ENCODE data around the gene LEFTY1.

The LEFTY1 gene

GRCh38 chr1:225873281-225873850 is 15.6 kb downstream of the LEFTY1 start:
- H3K9ac ChIP-seq (ENCODE audit: low read length in 5 of 5), result no peak overlapping the region
- no peaks in the 10 kb centered on the region for H3K27me3 ChIP-seq (ENCODE audit: control insufficient read depth in 5 of 5, insufficient read depth in 4 of 5, low read length in 5 of 5)
- H3K27ac ChIP-seq (ENCODE audit: low read depth, low read length), result no peak overlapping the region
- peaks cover 4 to 85% (median 66%) of the 10 kb centered on the region in 5 donors for H3K36me3 ChIP-seq (ENCODE audit: control insufficient read depth in 5 of 5, insufficient read depth in 5 of 5, low read length in 5 of 5)
- H3K9me3 ChIP-seq (ENCODE audit: control insufficient read depth in 5 of 5, low read length in 5 of 5), result no peaks in the 10 kb centered on the region
- H3K4me3 ChIP-seq (ENCODE audit: low read depth in 1 of 5, low read length in 5 of 5), result no peak overlapping the region
- H3K4me1 ChIP-seq (ENCODE audit: control insufficient read depth in 5 of 5, insufficient read depth in 5 of 5, low read length in 5 of 5), result peaks cover 12 to 21% (median 16%) of the 10 kb centered on the region in 5 donors

GRCh38 chr1:225872075-225872430 is 16.9 kb downstream of the LEFTY1 start:
- Histone ChIP-seq H3K27me3 (ENCODE audit: control insufficient read depth in 5 of 5, insufficient read depth in 4 of 5, low read length in 5 of 5) (no peaks in the 10 kb centered on the region), H3K27ac (ENCODE audit: low read depth, low read length) (no peak overlapping the region), H3K4me1 (ENCODE audit: control insufficient read depth in 5 of 5, insufficient read depth in 5 of 5, low read length in 5 of 5) (peaks cover 0 to 8% (median 3%) of the 10 kb centered on the region in 5 donors), H3K9ac (ENCODE audit: low read length in 5 of 5) (no peak overlapping the region), H3K9me3 (ENCODE audit: control insufficient read depth in 5 of 5, low read length in 5 of 5) (no peaks in the 10 kb centered on the region), H3K36me3 (ENCODE audit: control insufficient read depth in 5 of 5, insufficient read depth in 5 of 5, low read length in 5 of 5) (peaks cover 7 to 91% (median 75%) of the 10 kb centered on the region in 5 donors), H3K4me3 (ENCODE audit: low read depth in 1 of 5, low read length in 5 of 5) (no peak overlapping the region)

- peaks cover 7 to 93% (median 77%) of the 10 kb centered on the region in 5 donors for H3K36me3 ChIP-seq (ENCODE audit: control insufficient read depth in 5 of 5, insufficient read depth in 5 of 5, low read length in 5 of 5)
- no peak overlapping the region for H3K9ac ChIP-seq (ENCODE audit: low read length in 5 of 5)
- no peaks in the 10 kb centered on the region for H3K27me3 ChIP-seq (ENCODE audit: control insufficient read depth in 5 of 5, insufficient read depth in 4 of 5, low read length in 5 of 5)
- peaks cover 0 to 5% (median 3%) of the 10 kb centered on the region in 5 donors for H3K4me1 ChIP-seq (ENCODE audit: control insufficient read depth in 5 of 5, insufficient read depth in 5 of 5, low read length in 5 of 5)
- H3K9me3 ChIP-seq (ENCODE audit: control insufficient read depth in 5 of 5, low read length in 5 of 5), result no peaks in the 10 kb centered on the region
- no peak overlapping the region for H3K4me3 ChIP-seq (ENCODE audit: low read depth in 1 of 5, low read length in 5 of 5)
- no peak overlapping the region for H3K27ac ChIP-seq (ENCODE audit: low read depth, low read length)
These were observed 17.4 kb downstream of the LEFTY1 start for GRCh38 chr1:225871359-225872074.

- Histone ChIP-seq H3K9ac (ENCODE audit: low read length in 5 of 5) (no peak overlapping the region), H3K36me3 (ENCODE audit: control insufficient read depth in 5 of 5, insufficient read depth in 5 of 5, low read length in 5 of 5) (peaks cover 7 to 93% (median 79%) of the 10 kb centered on the region in 5 donors), H3K4me3 (ENCODE audit: low read depth in 1 of 5, low read length in 5 of 5) (no peak overlapping the region), H3K9me3 (ENCODE audit: control insufficient read depth in 5 of 5, low read length in 5 of 5) (no peaks in the 10 kb centered on the region), H3K27me3 (ENCODE audit: control insufficient read depth in 5 of 5, insufficient read depth in 4 of 5, low read length in 5 of 5) (no peaks in the 10 kb centered on the region), H3K27ac (ENCODE audit: low read depth, low read length) (no peak overlapping the region), H3K4me1 (ENCODE audit: control insufficient read depth in 5 of 5, insufficient read depth in 5 of 5, low read length in 5 of 5) (peaks cover 0 to 9% (median 4%) of the 10 kb centered on the region in 5 donors)
These were observed 18.0 kb downstream of the LEFTY1 start for GRCh38 chr1:225870911-225871310.

GRCh38 chr1:225868631-225869330 is 20.2 kb downstream of the LEFTY1 start:
- H3K9me3 ChIP-seq (ENCODE audit: control insufficient read depth in 5 of 5, low read length in 5 of 5), result no peaks in the 10 kb centered on the region
- H3K9ac ChIP-seq (ENCODE audit: low read length in 5 of 5), result no peak overlapping the region
- H3K4me3 ChIP-seq (ENCODE audit: low read depth in 1 of 5, low read length in 5 of 5), result no peak overlapping the region
- peaks cover 7 to 95% (median 85%) of the 10 kb centered on the region in 5 donors for H3K36me3 ChIP-seq (ENCODE audit: control insufficient read depth in 5 of 5, insufficient read depth in 5 of 5, low read length in 5 of 5)
- H3K27ac ChIP-seq (ENCODE audit: low read depth, low read length), result no peak overlapping the region
- H3K4me1 ChIP-seq (ENCODE audit: control insufficient read depth in 5 of 5, insufficient read depth in 5 of 5, low read length in 5 of 5), result peaks cover 0 to 9% (median 4%) of the 10 kb centered on the region in 5 donors
- no peaks in the 10 kb centered on the region for H3K27me3 ChIP-seq (ENCODE audit: control insufficient read depth in 5 of 5, insufficient read depth in 4 of 5, low read length in 5 of 5)

- H3K4me3 ChIP-seq (ENCODE audit: low read depth in 1 of 5, low read length in 5 of 5), result no peak overlapping the region
- H3K27ac ChIP-seq (ENCODE audit: low read depth, low read length), result no peak overlapping the region
- peaks cover 4 to 94% (median 86%) of the 10 kb centered on the region in 5 donors for H3K36me3 ChIP-seq (ENCODE audit: control insufficient read depth in 5 of 5, insufficient read depth in 5 of 5, low read length in 5 of 5)
- no peaks in the 10 kb centered on the region for H3K9me3 ChIP-seq (ENCODE audit: control insufficient read depth in 5 of 5, low read length in 5 of 5)
- H3K9ac ChIP-seq (ENCODE audit: low read length in 5 of 5), result no peak overlapping the region
- no peaks in the 10 kb centered on the region for H3K27me3 ChIP-seq (ENCODE audit: control insufficient read depth in 5 of 5, insufficient read depth in 4 of 5, low read length in 5 of 5)
- H3K4me1 ChIP-seq (ENCODE audit: control insufficient read depth in 5 of 5, insufficient read depth in 5 of 5, low read length in 5 of 5), result peaks cover 0 to 9% (median 4%) of the 10 kb centered on the region in 5 donors
These were observed 22.0 kb downstream of the LEFTY1 start for GRCh38 chr1:225866981-225867380.

GRCh38 chr1:225866061-225866837 is 22.7 kb downstream of the LEFTY1 start:
- no peak overlapping the region for H3K27ac ChIP-seq (ENCODE audit: low read depth, low read length)
- H3K4me3 ChIP-seq (ENCODE audit: low read depth in 1 of 5, low read length in 5 of 5), result no peak overlapping the region
- H3K9me3 ChIP-seq (ENCODE audit: control insufficient read depth in 5 of 5, low read length in 5 of 5), result no peaks in the 10 kb centered on the region
- no peaks in the 10 kb centered on the region for H3K27me3 ChIP-seq (ENCODE audit: control insufficient read depth in 5 of 5, insufficient read depth in 4 of 5, low read length in 5 of 5)
- H3K4me1 ChIP-seq (ENCODE audit: control insufficient read depth in 5 of 5, insufficient read depth in 5 of 5, low read length in 5 of 5), result peaks cover 0 to 9% (median 4%) of the 10 kb centered on the region in 5 donors
- no peak overlapping the region for H3K9ac ChIP-seq (ENCODE audit: low read length in 5 of 5)
- peaks cover 4 to 94% (median 86%) of the 10 kb centered on the region in 5 donors for H3K36me3 ChIP-seq (ENCODE audit: control insufficient read depth in 5 of 5, insufficient read depth in 5 of 5, low read length in 5 of 5)

GRCh38 chr1:225865514-225865913 is 23.4 kb downstream of the LEFTY1 start:
- Histone ChIP-seq H3K27ac (ENCODE audit: low read depth, low read length) (no peak overlapping the region), H3K9me3 (ENCODE audit: control insufficient read depth in 5 of 5, low read length in 5 of 5) (no peaks in the 10 kb centered on the region), H3K4me3 (ENCODE audit: low read depth in 1 of 5, low read length in 5 of 5) (no peak overlapping the region), H3K27me3 (ENCODE audit: control insufficient read depth in 5 of 5, insufficient read depth in 4 of 5, low read length in 5 of 5) (no peaks in the 10 kb centered on the region), H3K4me1 (ENCODE audit: control insufficient read depth in 5 of 5, insufficient read depth in 5 of 5, low read length in 5 of 5) (peaks cover 0 to 9% (median 4%) of the 10 kb centered on the region in 5 donors), H3K9ac (ENCODE audit: low read length in 5 of 5) (no peak overlapping the region), H3K36me3 (ENCODE audit: control insufficient read depth in 5 of 5, insufficient read depth in 5 of 5, low read length in 5 of 5) (peaks cover 4 to 94% (median 86%) of the 10 kb centered on the region in 5 donors)

GRCh38 chr1:225863167-225863566 is 25.8 kb downstream of the LEFTY1 start:
- Histone ChIP-seq H3K4me1 (ENCODE audit: control insufficient read depth in 5 of 5, insufficient read depth in 5 of 5, low read length in 5 of 5) (peaks cover 0 to 4% (median 0%) of the 10 kb centered on the region in 5 donors), H3K4me3 (ENCODE audit: low read depth in 1 of 5, low read length in 5 of 5) (no peak overlapping the region), H3K9me3 (ENCODE audit: control insufficient read depth in 5 of 5, low read length in 5 of 5) (no peaks in the 10 kb centered on the region), H3K9ac (ENCODE audit: low read length in 5 of 5) (no peak overlapping the region), H3K36me3 (ENCODE audit: control insufficient read depth in 5 of 5, insufficient read depth in 5 of 5, low read length in 5 of 5) (peaks cover 4 to 93% (median 85%) of the 10 kb centered on the region in 5 donors), H3K27ac (ENCODE audit: low read depth, low read length) (no peak overlapping the region), H3K27me3 (ENCODE audit: control insufficient read depth in 5 of 5, insufficient read depth in 4 of 5, low read length in 5 of 5) (no peaks in the 10 kb centered on the region)
